SKM-1 treated with dmso at 0.1 percent for 144 hours (cell line): Measurements from ENCODE around the gene HARS1.
"Not testable (repeated sequence)": the region's sequence is repeated elsewhere in the genome, so short reads cannot be mapped to it uniquely, and the experiment has no call there.

ENCODE experiments used
- DNase-seq: peaks from one replicate; lab custom pipeline; 2025; ENCODE audit not compliant: unreplicated experiment; lab: John Stamatoyannopoulos, UW

Gene HARS1

DNA sequence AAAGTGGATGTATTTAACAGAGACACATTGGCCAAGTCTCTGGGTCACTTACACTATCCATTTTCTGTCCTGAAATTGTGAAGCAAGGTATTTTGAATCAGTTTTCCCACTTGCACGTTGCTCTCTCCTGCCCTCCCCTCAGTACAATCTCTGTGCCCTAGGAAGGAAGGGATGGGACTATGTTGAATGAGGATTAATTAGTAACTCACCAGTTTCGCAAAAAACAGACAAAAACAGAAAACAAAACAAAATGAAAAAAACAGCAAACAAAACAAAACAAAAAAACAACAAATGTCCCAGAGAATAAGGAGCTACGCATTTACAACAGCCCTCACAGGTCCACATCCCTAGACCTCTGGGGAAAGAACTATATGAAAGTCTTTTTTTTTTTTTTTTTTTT is 57.1 kb downstream of the HARS1 start:
- DNase-seq: no peak

DNA sequence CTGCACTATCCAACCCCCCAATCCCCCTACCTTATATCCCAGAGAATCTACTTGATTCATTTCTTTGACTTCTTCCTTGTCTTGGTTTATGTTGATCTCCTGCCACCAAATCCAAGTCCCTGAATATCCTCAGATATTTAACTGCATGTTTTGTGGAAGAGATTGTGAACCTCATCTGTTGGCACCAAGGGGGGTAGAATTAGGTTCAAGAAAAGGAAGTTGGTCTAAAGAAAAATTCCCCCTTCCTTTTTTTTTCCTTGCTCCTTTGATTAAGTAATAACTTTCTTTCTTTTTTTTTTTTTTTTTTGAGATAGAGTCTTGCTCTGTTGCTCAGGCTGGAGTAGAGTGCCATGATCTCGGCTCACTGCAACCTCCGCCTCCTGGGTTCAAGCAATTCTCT is 57.7 kb downstream of the HARS1 start:
- DNase-seq: no peak

DNA sequence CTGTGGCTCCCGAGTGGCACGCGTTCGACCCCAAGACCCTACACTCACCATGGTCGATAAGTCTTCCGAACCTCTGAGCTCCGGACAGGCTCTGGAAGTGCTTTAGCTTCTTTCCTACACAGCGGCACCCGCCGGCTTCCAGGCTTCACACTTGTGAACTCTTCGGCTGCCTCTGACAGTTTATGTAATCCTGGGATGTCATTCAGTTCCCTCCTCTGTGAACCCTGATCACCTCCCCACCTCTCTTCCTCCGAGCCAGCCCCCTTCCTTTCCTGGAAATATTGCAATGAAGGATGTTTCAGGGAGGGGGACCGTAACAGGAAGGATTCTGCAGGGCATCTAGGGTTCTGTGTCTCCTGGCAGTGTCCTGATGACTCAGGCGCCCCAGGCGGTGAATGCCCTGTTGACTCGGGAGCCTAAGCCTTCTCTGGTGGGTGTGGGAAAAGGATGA is 58.1 kb downstream of the HARS1 start, which contains the start of gene CD14:
TSS of gene CD14 (minus strand) at position 155 of the 451 bp plus-strand sequence. CDS start at position 51, 104 bp downstream.
- DNase-seq: no peak

DNA sequence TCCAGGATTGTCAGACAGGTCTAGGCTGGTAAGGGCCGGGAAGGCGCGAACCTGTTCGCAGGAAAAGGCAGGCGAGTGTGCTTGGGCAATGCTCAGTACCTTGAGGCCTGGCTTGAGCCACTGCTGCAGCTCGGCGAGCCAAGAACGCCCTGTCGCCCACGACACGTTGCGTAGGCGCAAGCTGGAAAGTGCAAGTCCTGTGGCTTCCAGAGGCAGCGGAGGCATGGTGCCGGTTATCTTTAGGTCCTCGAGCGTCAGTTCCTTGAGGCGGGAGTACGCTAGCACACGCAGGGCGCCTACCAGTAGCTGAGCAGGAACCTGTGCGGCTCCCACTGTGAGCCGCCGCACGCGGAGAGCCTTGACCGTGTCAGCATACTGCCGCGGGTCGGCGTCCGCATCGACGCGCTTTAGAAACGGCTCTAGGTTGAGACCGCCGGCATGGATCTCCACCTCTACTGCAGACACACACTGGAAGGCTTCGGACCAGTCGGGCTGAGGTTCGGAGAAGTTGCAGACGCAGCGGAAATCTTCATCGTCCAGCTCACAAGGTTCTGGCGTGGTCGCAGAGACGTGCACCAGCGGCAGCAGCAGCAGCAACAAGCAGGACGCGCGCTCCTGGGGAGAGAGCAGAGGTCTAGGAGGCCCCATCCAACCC is 58.7 kb downstream of the HARS1 start:
- DNase-seq: no peak

DNA sequence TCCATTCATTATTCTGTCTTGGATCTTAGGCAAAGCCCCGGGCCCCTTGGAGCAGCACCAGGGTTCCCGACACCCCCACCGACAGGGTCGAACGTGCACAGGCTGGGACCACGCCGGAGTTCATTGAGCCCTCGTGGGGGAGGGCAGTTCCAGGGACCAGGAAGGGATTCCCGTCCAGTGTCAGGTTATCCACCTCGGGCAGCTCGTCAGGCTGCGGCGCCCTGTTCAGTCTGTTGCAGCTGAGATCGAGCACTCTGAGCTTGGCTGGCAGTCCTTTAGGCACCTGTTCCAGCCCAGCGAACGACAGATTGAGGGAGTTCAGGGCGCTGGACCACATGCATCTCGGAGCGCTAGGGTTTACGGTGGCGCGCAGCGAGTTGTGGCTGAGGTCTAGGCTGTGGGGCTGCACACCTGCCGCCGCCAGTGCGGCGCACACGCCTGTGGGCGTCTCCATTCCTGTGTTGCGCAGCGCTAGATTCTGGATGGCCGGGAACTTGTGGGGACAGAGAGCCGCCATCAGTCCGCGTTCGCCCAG is 59.3 kb downstream of the HARS1 start:
- DNase-seq: no peak

DNA sequence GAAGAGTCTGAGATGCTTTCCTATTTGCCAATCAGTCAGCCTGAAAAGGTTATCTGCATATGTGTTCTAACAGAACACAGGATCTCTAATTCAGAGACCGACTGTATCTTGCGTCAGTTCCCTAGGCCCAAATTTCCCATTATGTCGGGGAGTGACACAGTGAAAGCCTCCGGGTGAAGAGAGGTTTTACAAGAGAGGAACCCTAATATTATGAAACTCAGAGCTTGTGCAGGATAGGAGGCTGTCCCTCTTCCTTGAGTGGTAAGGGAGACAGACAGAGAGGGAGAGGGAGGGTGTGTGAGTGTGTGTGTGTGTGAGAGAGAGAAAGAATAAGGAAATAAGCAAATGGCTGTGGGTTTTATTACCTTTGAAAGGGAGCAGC is 60.1 kb downstream of the HARS1 start:
- peak; percentile 59 for DNase-seq

DNA sequence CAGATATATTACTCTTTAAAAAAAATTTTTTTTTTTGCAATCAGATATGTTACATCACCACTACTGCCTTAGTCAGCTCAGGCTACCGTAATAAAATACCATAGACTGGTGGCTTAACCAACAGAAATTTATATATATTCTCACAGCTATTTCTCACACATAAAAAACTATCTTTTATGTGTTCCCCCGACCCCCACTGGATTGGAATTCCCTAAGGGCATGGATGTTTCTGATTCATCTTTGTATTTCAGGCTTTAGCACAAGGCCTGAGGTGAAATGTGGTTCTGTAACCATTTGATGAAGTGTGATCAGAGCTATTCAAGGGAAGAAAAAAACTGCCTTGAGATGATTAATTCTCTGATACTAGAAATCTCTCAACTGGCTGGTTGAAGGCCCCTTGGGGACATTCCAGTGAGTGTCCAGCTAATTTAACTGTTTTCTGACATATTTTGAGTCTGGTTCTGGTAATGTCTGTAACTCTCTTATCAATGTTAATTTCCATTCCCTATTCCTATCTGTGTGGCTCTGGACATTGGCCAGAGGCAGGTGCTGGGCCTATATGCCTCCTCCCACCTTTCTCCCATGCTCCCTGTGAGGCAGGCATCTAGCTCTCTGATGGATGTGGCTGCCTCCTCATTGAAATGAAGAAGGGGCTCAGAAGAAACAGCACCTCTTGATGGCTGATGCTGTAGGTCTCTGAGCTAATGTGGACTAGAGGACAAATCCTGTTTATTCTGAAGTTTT is 60.7 kb downstream of the HARS1 start:
- DNase-seq: no peak

DNA sequence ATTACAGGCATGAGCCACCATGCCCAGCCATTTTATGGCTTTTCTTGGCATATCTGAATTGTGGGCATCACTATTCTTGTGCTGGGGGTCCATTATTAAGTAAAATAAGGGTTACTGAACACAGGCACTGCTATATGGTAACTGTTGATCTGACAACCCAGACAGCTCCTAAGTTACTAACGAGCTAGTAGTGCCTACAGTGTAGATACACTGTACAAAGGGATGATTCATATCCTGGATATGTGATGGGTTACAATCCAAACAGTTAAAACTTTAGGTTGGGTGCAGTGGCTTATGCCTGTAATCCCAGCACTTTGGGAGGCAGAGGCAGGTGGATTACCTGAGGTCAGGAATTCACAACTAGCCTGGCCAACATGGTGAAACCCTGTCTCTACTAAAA is 62.5 kb downstream of the HARS1 start:
- DNase-seq: no peak

DNA sequence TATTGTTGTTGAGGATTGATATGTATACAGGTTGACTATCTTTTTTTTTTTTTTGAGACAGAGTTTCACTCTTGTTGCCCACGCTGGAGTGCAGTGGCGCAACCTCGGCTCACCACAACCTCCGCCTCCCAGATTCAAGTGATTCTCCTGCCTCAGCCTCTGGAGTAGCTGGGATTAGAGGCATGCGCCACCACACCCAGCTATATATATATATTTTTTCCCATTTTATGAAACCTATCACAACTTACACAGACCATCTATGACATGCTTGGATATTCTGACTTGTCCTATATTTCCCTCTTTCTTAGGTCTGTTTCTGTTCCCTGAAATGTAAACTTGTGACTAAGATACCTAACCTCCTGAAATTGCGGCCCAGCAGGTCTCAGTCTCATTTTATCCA is 63.2 kb downstream of the HARS1 start:
- DNase-seq: no peak

DNA sequence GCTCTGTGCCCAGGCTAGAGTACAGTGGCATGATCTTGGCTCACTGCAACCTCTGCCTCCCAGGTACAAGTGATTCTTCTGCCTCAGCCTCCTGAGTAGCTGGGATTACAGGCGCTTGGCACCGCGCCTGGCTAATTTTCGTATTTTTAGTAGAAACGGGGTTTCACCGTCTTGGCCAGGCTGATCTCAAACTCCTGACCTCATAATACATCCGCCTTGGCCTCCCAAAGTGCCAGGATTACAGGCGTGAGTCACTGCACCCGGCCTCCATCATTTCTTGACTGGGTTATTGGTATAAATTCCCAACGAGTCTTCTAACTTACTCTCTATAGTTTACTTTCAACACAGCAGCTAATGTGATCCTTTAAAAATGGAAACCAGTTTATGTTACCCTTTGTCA is 66.3 kb downstream of the HARS1 start:
- not testable (repeated sequence) for DNase-seq
